GM21619 (cell line): ENCODE results near the gene PTPRG.

Experiments used
- ATAC-seq: cut with Tn5 transposase; IDR thresholded peaks from one replicate; pipeline ENCODE4 v1.9.1; 2021; ENCODE audit not compliant: unreplicated experiment

Gene PTPRG

GRCh38 chr3:61583890-61584875 lies 22.8 kb downstream of the PTPRG start:
- no peak for ATAC-seq

GRCh38 chr3:61589856-61590255 lies 28.5 kb downstream of the PTPRG start:
- no peak for ATAC-seq

GRCh38 chr3:61591300-61591699 lies 29.9 kb downstream of the PTPRG start:
- ATAC-seq = no peak

- ATAC-seq = no peak
Observed at GRCh38 chr3:61593446-61594029, 32.2 kb downstream of the PTPRG start.

- no peak for ATAC-seq
Observed at GRCh38 chr3:61594144-61594963, 33.0 kb downstream of the PTPRG start.

- ATAC-seq = no peak
Observed at GRCh38 chr3:61594964-61595285, 33.6 kb downstream of the PTPRG start.

- ATAC-seq = no peak
Observed at GRCh38 chr3:61595288-61595687, 33.9 kb downstream of the PTPRG start.

- ATAC-seq = no peak
Observed at GRCh38 chr3:61595826-61596225, 34.5 kb downstream of the PTPRG start.

GRCh38 chr3:61597906-61598305 lies 36.5 kb downstream of the PTPRG start:
- no peak for ATAC-seq

GRCh38 chr3:61600195-61600594 lies 38.8 kb downstream of the PTPRG start:
- ATAC-seq = no peak

GRCh38 chr3:61601831-61602230 lies 40.5 kb downstream of the PTPRG start:
- ATAC-seq = no peak

GRCh38 chr3:61602466-61602865 lies 41.1 kb downstream of the PTPRG start:
- ATAC-seq = no peak

GRCh38 chr3:61605589-61606175 lies 44.3 kb downstream of the PTPRG start:
- no peak for ATAC-seq

GRCh38 chr3:61606196-61606595 lies 44.8 kb downstream of the PTPRG start:
- ATAC-seq = no peak

GRCh38 chr3:61608072-61608471 lies 46.7 kb downstream of the PTPRG start:
- no peak for ATAC-seq

- ATAC-seq = no peak
Observed at GRCh38 chr3:61608711-61609110, 47.3 kb downstream of the PTPRG start.

GRCh38 chr3:61610316-61610715 lies 48.9 kb downstream of the PTPRG start:
- no peak for ATAC-seq

- ATAC-seq = no peak
Observed at GRCh38 chr3:61612211-61613194, 51.1 kb downstream of the PTPRG start.

GRCh38 chr3:61613666-61614065 lies 52.3 kb downstream of the PTPRG start:
- ATAC-seq = no peak

GRCh38 chr3:61615643-61616042 lies 54.3 kb downstream of the PTPRG start:
- ATAC-seq = no peak
